Esophagus muscularis mucosa (tissue), 4 donors: ENCODE measurements around the gene KANTR. TPM values are rescaled to one million over a fixed set of nuclear protein-coding genes. Genes with fewer than 3 reads are reported as not detected.

ENCODE experiments used
- DNase-seq: peaks from one replicate; pipeline ENCODE4 v3.0.0-alpha.2; 2017; ENCODE audit errors: extremely low spot score
- H3K27ac ChIP-seq, 4 donors: fragments of 200-600 bp; sonication (generic); replicated peaks in 1 of 4; 1 replicate in 3 of 4; 2 replicates in 1 of 4; pipeline ENCODE4 v1.5.1; 2016 to 2019; ENCODE audit warnings: mild to moderate bottlenecking in 1 of 4
- H3K27me3 ChIP-seq, 4 donors: fragments of 200-600 bp; sonication (generic); one replicate each; pipeline versions ENCODE4 v1.5.1 to v1.6.0; 2016 to 2019
- H3K36me3 ChIP-seq, 4 donors: fragments of 200-600 bp; sonication (generic); one replicate each; pipeline ENCODE4 v1.5.1; 2016 to 2019
- H3K4me1 ChIP-seq, 4 donors: fragments of 200-600 bp; sonication (generic); one replicate each; pipeline ENCODE4 v1.5.1; 2016 to 2019
- H3K4me3 ChIP-seq, 4 donors: fragments of 200-600 bp; sonication (generic); 1 replicate in 2 of 4; 2 replicates in 2 of 4; pipeline ENCODE4 v1.5.1; 2016 to 2019; ENCODE audit warnings: mild to moderate bottlenecking in 4 of 4, moderate library complexity in 1 of 4
- H3K9me3 ChIP-seq, 4 donors: fragments of 200-600 bp; sonication (generic); 1 replicate in 3 of 4; 2 replicates in 1 of 4; pipeline ENCODE4 v1.5.1; 2016 to 2019
- EP300 ChIP-seq: sonication (generic); formaldehyde crosslinking; IDR thresholded peaks from one replicate; pipeline ENCODE4 v1.6.1; 2017; ENCODE audit warnings: antibody characterized with exemption
- POLR2A ChIP-seq: fragments of 450-650 bp; IDR thresholded peaks from one replicate; pipeline ENCODE4 v1.6.1; 2017; ENCODE audit warnings: antibody characterized with exemption, moderate library complexity, mild to moderate bottlenecking, low read depth
- POLR2AphosphoS5 ChIP-seq, 2 donors: sonication (generic); formaldehyde crosslinking; IDR thresholded peaks; one replicate each; pipeline ENCODE4 v1.6.1; 2017; ENCODE audit warnings: antibody characterized with exemption in 2 of 2
- WGBS: methylation state at CpG from one replicate; pipeline ENCODE4 v1.1.5; 2018; 5-methylcytosine and 5-hydroxymethylcytosine counted together
- intact Hi-C: fragments of 100-400 bp; cut with DNase I; formaldehyde crosslinking; loops from one replicate; pipeline ENCODE4 v1.15.1; 2023
- total RNA-seq, 4 donors: library from RNA; depleted of rRNA; stranded (reverse); fragments of >200 nt; gene quantifications; one replicate each; pipeline versions ENCODE4 v1.1.0 to v1.2.1, GENCODE V29; 2016
- TF ChIP-seq, protein P1 (sequence below), 3 experiments: fragments of 200-600 bp in 2 of 3; fragments of 450-650 bp in 1 of 3; sonication (generic) in 2 of 3; IDR thresholded peaks; one replicate each; pipeline ENCODE4 v1.5.1; 2017 to 2019; ENCODE audit warnings: antibody characterized with exemption in 3 of 3, mild to moderate bottlenecking in 2 of 3, moderate library complexity in 1 of 3

Gene KANTR
- total RNA-seq, 4 donors from 2014 or later, result 8.3 to 17.4 (median 14.2) TPM

DNA sequence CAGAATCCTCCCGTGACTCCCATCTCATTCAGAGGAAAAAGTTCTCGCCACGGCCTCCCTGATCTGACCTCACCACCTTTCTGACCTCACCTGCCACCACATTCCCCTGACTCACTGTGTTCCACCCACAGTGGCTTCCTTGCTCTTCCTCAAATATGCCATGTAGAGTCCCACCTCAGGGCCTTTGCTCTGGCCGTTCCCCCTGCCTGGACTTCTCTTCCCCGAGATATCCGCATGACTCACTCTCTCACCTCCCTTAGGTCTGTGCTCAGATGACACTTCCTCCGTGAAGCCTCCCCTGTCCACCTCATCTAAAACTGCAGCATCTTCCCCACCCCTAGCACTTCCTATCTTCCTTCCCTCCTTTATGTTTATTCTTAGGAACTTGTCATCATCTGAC, 18.9 kb upstream of the KANTR start:
- H3K4me1 ChIP-seq, result peaks cover 2 to 20% (median 16%) of the 10 kb centered on the region in 4 donors
- TF ChIP-seq, protein P1, sequence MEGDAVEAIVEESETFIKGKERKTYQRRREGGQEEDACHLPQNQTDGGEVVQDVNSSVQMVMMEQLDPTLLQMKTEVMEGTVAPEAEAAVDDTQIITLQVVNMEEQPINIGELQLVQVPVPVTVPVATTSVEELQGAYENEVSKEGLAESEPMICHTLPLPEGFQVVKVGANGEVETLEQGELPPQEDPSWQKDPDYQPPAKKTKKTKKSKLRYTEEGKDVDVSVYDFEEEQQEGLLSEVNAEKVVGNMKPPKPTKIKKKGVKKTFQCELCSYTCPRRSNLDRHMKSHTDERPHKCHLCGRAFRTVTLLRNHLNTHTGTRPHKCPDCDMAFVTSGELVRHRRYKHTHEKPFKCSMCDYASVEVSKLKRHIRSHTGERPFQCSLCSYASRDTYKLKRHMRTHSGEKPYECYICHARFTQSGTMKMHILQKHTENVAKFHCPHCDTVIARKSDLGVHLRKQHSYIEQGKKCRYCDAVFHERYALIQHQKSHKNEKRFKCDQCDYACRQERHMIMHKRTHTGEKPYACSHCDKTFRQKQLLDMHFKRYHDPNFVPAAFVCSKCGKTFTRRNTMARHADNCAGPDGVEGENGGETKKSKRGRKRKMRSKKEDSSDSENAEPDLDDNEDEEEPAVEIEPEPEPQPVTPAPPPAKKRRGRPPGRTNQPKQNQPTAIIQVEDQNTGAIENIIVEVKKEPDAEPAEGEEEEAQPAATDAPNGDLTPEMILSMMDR (IDR thresholded peaks at IDR 0.05), result no peak
- TF ChIP-seq EP300, result no peak
- H3K27ac ChIP-seq, result no peak overlapping the region
- no peaks in the 10 kb centered on the region for H3K27me3 ChIP-seq
- intact Hi-C loops, result no loop called here
- H3K4me3 ChIP-seq, result no peak overlapping the region
- WGBS, result 74% methylated on average over 7 of the region's 7 CpGs
- no peaks in the 10 kb centered on the region for H3K36me3 ChIP-seq
- H3K9me3 ChIP-seq, result no peaks in the 10 kb centered on the region
- DNase-seq, result no peak

- Histone ChIP-seq H3K4me1 (peaks cover 2 to 17% (median 16%) of the 10 kb centered on the region in 4 donors), H3K4me3 (no peak overlapping the region), H3K9me3 (no peaks in the 10 kb centered on the region), H3K27me3 (no peaks in the 10 kb centered on the region), H3K36me3 (no peaks in the 10 kb centered on the region), H3K27ac (no peak overlapping the region)
- 96% methylated on average over 21 of the region's 21 CpGs for WGBS
- no peak for DNase-seq
- TF ChIP-seq POLR2A, result no peak
- TF ChIP-seq, protein P1 (IDR thresholded peaks at IDR 0.05), result no peak
- no peak for TF ChIP-seq EP300
- TF ChIP-seq POLR2AphosphoS5 (IDR thresholded peaks at IDR 0.05), result no peak
- intact Hi-C loops, result no loop called here
Measured at GRCh38 chrX:53076671-53077070, 17.3 kb upstream of the KANTR start.

GRCh38 chrX:53077207-53078197, 16.4 kb upstream of the KANTR start:
- no peak for DNase-seq
- Histone ChIP-seq H3K4me3 (no peak overlapping the region), H3K9me3 (no peaks in the 10 kb centered on the region), H3K27me3 (no peaks in the 10 kb centered on the region), H3K27ac (no peak overlapping the region), H3K4me1 (peaks cover 0 to 9% (median 9%) of the 10 kb centered on the region in 4 donors), H3K36me3 (no peaks in the 10 kb centered on the region)
- TF ChIP-seq POLR2AphosphoS5 (IDR thresholded peaks at IDR 0.05) (no peak), EP300 (no peak), POLR2A (no peak)
- TF ChIP-seq, protein P1 (IDR thresholded peaks at IDR 0.05), result no peak
- intact Hi-C loops, result no loop called here
- 78% methylated on average over 11 of the region's 27 CpGs for WGBS

DNA sequence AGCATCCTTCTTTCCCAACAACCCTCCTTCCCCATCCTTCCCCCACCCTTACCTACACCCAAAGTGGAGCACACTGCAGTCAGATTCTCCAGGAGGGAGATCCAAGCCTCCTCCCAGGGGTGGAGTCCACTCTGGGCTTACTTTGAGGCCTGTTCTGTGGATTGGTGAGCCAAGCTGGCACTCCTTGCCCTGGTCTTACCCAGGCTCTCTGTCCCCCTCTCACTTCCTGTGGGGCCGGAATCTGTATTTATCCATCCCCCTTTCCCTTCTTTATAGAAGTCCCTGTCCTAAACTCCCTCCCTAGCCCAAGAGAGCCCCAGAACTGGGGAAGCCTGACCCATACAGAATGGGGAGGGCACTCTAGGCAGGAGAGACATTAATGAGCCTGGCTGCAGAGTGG, 15.0 kb upstream of the KANTR start:
- WGBS, result 100% methylated on average over 1 of the region's 1 CpG
- H3K27ac ChIP-seq, result peak overlapping the region in 2 of 4 donors; percentile 31 to 97
- no peak for TF ChIP-seq POLR2AphosphoS5 (IDR thresholded peaks at IDR 0.05)
- no peak for TF ChIP-seq POLR2A
- TF ChIP-seq EP300, result no peak
- TF ChIP-seq, protein P1 (IDR thresholded peaks at IDR 0.05), result no peak

More for the DNA sequence above, 15.0 kb upstream of the KANTR start:
- H3K36me3 ChIP-seq, result peaks cover 0 to under 1% (median under 1%) of the 10 kb centered on the region in 4 donors
- no peak for DNase-seq
- H3K9me3 ChIP-seq, result no peaks in the 10 kb centered on the region
- intact Hi-C loops, result no loop called here
- H3K4me1 ChIP-seq, result peaks cover 0 to 8% (median 4%) of the 10 kb centered on the region in 4 donors
- no peaks in the 10 kb centered on the region for H3K27me3 ChIP-seq
- H3K4me3 ChIP-seq, result no peak overlapping the region
